Kidney tubule cell (primary cell): ENCODE data around the gene IQGAP2.
A peak's percentile ranks its signal among the peaks of the same experiment; 100 is the strongest.
"Not testable (repeated sequence)": the region's sequence is repeated elsewhere in the genome, so short reads cannot be mapped to it uniquely, and the experiment has no call there.

Experiments
- DNase-seq: peaks from one replicate; pipeline ENCODE4 v3.0.0-alpha.2; 2018; ENCODE audit warnings: low spot score

IQGAP2 gene

DNA sequence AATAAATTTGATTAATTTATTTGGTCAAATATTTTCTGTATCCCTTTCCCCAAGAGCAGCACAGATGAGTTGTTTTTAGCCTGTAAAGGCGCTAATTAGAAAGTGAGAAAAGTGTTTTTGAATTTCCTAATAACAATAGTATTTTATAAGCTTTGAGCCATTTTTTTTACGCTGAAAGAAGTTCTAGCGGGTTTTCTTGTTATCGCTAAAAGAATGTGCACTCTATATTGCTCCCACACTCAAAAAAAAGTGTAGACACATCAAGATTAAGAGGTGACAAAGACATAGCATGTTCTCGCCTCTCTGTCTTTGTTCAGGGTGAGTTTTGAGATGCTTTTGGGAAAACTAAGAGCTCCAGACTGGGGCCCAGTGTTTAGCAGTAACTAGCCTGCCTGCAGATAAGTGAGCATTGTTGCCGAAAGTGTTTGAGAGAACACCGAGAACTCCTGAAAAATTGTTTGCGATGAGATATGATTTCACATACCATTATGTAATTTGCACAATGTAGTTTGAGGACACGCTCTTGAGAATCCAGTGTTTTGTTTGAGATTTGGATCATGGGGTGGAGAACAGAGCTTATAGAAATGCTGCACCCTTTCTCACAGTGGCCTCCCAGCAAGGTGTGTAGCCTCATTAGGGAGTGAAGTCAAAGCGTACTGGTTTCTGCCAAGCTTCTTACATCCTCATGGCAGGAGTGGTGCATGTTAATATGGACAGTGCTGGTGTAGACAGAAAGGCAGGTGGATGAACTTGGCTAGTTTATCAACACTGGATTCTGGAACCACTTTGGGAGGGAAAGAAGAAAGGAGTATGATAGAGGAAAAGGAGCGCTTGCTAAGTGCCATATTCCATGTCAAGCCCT lies 314.4 kb downstream of the IQGAP2 start:
- no peak for DNase-seq

DNA sequence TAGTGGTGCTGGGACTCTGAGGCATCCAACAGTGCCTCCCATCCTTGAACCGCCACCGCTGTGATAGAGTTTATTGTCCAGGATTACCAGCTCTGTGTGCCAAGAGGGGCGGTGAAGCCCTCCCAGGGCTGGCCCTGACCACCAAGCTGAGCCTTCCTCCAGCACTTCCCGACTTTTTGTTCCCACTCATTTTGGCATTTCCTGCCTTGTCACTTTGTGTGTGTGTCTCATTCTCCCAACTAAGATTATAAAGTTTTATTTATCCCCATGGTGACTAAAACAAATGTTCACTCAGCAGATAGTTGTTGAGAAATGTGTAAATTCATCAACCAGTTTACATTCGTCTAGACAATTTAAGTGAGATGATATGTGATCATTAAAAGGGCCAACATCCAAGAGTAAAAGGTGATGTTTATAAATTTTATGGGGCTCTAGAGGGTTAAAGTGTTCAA lies 315.3 kb downstream of the IQGAP2 start:
- DNase-seq, result no peak

DNA sequence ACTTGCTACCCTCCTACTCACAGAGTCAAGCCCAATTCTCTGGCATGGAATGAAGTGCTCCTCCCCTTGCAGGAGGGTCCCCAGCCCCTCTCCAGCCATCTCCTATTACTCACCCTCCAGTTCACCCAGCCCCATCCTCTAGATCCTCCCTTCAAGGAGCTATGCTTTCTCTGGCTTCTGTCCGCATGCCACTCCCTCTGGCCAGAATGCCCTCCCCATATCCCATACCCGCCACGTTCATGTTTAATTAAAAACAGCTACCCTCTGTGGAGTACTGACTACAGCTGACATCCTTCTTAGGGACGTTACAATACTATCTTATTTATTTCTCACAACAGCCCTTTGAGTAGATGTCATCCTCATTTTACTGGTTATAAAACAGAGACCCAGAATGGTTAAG lies 315.8 kb downstream of the IQGAP2 start:
- DNase-seq, result no peak

DNA sequence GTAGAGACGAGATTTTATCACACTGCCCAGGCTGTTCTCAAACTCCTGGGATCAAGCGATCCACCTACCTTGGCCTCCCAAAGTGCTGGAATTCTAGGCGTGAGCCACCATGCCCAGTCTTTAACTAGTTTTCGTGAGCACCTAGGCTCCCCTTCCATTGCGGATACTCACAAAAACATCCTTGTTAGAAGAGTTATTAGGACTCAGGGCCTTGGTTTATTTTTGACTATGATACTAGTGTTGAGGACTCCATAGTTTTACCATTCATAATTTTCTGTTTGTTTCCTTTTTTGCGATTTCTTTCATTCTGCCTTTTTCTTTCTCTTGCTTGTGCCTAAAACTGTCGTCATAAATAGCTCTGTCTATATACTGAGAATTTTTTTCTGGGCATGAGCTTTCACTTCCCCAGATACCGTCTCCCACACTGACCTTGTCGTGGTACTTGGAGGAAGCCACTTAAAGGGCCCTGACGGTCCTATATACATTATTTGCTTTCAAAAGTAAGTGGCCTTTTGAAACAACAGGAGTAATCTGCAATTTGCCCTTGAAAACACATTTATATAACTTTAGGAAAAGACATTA lies 318.0 kb downstream of the IQGAP2 start:
- no peak for DNase-seq

DNA sequence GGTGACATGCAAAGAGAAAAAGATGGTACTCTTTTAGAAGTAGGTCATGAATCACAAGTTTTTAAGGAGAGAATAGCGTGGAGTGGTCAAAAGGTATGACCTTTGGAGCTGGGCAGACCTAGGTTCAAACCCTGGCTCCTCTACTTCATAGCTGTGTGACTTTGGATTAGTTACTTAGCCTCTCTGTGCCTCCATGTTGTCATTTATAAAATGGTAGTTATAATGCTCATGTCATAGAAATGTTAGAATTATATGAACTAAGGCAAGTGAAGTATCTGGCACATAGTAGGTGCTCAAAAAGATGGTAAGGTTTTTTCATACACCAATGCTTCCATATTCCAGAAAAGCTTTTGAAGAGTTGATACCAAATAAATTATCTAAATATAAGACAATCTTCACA lies 320.2 kb downstream of the IQGAP2 start:
- DNase-seq, result no peak

DNA sequence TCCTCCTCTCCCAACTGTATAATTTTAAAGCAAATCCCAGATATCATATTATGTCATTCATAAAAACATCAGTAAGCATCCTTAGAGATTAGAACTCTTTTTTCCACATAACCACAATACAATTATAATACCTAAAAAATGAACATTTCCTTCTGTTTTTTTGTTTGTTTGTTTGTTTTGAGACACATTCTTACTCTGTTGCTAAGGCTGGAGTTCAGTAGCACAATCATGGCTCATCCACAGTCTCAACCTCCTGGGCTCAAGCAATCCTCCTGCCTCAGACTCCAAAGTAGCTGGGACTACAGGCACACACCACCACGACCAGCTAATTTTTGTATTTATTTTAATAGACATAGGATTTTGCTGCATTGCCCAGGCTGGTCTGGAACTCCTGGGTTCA lies 320.8 kb downstream of the IQGAP2 start:
- DNase-seq, result no peak

DNA sequence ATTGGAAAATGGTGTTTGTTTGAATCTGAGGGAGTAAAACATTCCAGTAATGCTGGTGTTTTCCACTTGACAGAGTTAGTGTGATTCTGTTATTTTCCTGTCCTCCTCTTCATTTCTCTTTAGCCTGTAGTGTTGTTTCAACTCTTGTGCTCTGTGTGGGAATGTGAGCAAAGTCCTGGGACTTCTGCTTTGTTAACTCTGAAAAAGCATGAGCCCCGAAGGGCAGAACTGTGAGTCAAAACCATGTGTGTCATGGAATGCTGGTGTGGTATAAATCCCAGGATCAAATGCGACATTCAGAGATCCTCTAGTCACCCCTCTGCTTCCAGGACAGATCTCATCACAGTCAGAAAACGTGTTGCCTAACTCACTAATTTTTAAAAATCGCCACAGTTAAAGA lies 321.8 kb downstream of the IQGAP2 start:
- DNase-seq, result peak; percentile 74

DNA sequence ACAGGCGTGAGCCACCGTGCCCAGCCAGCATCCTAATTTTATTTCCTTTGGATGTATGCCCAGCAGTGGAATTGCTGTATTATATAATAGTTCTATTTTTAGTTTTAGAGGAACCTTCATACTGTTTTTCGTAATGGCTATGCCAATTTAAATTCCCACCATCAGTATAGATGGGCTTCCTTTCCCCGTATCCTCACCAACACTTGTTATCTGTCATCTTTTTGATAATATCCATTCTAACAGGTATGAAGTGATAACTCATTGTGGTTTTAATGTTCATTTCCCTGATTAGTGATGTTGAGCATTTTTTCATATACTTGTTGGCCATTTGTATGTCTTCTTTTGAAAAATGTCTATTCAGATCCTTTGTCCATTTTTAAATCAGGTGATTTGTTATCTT lies 325.9 kb downstream of the IQGAP2 start:
- DNase-seq, result no peak

DNA sequence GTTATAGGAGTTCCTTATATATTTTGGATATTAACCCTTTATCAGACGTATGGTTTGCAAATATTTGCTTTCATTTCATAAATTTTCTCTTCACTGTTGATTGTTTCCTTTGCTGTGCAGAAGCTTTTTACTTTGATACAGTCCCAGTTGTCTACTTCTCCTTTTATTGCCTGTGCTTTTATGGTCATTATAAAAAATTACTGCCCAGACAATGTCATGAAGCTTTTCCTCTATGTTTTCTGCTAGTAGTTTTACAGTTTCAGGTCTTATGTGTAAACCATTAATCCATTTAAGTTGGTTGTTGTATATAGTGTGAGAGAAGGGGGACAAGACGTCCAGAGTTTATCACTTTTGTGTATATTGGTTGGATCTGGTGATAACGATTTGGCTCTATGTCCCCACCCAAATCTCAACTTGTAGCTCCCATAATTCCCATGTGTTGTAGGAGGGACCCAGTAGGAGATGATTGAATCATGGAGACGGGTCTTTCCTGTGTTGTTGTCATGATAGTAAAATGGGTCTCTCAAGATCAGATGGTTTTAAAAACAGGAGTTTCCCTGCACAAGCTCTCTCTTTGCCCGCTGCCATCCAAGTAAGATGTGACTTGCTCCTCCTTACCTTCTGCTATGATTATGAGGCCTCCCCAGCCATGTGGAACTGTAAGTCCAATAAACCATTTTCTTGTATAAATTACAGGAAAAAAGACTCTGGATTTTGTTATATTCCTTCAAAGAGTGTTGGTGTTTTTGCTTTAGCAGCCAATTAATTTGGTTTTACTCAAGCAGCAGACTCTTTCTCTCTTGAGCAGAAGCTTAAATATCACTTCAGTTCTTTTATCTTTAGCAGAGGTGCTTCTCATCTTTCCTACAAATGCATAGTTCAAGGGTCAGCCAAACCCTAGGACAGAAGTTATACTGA lies 326.5 kb downstream of the IQGAP2 start:
- no peak for DNase-seq

DNA sequence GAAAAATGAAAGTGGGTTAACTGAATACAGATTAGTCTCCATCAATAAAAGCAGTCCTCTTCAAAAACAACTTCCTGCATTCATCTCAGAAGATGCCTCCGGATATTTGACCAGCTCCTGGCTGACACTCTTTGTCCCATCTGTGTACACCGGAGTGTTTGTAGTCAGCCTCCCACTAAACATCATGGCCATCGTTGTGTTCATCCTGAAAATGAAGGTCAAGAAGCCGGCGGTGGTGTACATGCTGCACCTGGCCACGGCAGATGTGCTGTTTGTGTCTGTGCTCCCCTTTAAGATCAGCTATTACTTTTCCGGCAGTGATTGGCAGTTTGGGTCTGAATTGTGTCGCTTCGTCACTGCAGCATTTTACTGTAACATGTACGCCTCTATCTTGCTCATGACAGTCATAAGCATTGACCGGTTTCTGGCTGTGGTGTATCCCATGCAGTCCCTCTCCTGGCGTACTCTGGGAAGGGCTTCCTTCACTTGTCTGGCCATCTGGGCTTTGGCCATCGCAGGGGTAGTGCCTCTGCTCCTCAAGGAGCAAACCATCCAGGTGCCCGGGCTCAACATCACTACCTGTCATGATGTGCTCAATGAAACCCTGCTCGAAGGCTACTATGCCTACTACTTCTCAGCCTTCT lies 329.4 kb downstream of the IQGAP2 start:
- no peak for DNase-seq

DNA sequence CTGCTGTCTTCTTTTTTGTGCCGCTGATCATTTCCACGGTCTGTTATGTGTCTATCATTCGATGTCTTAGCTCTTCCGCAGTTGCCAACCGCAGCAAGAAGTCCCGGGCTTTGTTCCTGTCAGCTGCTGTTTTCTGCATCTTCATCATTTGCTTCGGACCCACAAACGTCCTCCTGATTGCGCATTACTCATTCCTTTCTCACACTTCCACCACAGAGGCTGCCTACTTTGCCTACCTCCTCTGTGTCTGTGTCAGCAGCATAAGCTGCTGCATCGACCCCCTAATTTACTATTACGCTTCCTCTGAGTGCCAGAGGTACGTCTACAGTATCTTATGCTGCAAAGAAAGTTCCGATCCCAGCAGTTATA lies 329.9 kb downstream of the IQGAP2 start:
- DNase-seq, result no peak

DNA sequence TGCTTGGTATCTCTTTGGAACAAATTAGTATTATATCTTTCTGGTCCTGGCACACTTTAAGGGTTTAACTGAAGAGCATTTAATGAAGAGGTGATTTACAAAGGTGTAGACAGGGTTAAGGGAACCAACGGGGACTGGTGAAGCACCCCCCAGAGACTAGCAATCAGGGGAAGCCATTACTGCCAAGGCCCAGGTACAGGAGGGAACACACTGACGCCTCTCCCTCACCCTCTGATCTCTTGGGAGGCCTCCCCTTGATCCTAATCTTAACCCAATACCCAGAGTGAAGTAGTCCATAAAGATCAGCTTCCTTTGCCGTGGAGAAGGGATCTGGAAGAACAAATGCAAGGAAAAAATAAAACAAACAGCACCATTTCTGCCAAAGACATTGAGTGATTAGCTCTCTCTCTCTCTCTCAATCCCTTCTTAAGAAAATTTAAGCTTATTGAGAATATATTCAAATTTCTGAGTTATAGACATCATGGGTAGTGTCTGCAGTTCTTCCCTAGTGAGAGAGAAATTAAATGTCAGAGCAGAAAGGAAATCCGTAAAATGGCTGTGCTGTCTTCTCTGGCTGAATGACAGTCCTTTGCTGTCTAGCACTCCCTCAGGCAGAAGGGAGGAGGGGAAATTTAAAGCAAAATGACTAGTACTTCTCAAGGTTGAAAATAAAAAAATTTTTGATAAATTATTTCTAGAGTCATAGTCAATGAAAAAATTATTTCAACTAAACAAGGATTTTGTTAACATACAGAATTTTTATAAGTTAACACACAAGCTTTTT lies 332.9 kb downstream of the IQGAP2 start:
- DNase-seq, result no peak

DNA sequence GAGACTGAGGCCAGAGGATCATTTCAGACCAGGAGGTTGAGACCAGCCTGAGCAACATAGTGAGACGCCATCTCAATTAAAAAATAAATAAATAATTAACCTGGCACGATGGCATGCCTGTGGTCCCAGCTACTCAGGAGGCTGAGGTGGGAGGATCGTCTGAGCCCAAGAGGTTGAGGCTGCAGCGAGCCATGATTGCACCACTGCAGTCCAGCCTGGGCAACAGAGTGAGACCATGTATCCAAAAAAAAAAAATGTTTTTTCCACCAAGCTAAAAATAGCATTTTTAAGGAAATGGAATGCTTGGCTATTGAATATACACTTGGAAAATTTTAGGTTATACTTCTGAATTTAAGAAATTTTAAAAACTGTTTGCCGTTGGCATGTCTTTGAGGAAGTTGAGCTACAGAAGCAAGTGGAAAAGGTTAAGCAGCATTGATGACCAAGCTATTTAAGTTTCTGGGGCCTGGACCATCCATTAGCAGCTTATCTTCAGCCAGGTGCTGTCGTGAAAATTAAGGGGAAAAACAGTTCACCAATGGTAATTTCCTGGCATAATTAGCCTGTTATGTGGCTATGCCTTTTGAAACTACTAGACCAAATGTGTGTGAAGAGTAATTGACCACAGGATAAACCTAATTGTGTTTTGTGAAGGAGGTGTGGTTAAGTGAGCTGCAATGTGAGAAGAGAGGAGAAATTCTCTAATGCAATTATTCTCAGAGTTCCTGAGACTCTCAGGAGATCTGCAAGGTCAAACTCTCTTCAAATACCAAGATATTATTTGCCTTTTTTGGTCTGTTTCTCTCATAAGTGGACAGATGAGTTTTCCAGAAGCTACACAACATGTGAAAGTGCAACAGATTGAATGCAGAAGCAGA lies 333.8 kb downstream of the IQGAP2 start:
- DNase-seq, result no peak

DNA sequence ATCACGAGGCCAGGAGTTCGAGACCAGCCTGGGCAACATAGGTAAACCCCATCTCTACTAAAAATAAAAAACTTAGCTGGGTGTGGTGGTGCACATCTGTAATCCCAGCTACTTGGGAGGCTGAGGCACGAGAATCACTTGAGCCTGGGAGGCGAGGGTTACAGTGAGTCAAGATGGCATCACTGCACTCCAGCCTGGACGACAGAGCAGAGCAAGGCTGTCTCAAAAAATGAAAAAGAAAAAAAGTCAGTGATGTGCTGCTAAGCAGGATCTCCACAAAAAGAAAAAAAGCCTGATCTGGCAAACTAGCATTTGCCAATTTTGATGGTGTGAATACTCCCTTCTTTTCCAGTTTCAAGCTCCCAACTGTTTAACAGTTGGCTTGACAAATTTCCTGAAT lies 334.8 kb downstream of the IQGAP2 start:
- DNase-seq, result no peak

DNA sequence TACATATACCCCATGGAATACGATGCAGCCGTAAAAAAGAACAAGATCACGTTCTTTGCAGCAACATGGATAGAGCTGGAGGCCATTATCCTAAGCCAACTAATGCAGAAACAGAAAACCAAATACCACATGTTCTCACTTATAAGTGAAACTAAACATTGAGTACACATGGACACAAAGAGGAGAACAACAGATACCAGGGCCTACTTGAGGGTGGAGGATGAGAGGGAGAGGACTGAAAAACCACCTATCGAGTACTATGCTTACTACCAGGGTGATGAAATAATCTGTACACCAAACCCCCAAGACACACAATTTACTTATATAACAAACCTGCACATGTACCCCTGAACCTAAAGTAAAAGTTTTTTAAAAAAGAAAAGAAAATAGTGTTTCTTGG lies 338.4 kb downstream of the IQGAP2 start:
- DNase-seq, result not testable (repeated sequence)

DNA sequence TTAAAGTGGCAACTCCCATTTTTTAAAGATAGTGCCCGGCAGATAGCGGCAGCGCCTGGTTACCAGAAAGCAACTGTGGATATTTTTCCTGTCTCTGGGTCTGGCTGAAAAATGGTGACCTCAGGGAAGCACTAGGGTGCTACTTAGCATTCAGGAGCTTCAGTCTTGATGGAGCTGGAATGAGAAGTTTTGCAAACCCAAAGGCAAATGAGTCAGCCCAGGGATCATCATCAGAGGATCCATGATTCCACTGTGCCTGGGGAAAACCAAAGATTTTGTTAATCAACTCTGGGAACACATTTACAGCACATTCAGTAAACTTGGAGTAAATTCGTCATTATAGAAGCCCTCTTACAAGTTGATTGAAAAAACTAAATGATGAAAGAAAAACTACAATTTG lies 339.5 kb downstream of the IQGAP2 start:
- peak; percentile 36 for DNase-seq

DNA sequence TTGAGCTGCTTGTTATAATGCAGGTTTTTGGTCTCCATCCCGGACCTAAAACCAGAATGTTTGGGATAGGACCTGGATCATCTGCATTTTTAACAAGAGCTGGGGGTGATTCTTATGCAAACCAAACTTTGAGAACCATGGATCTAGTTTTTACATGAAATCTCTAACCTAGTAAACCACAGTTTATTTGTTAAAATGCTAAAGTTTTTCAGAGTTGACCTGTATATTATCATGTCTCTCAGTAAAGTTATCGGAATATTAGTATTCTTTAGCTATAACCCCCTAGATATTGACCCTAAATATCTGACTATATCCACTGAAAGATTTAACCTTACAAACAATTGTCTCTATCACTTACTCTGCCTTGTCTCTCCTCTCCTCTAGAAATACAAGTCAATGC lies 341.5 kb downstream of the IQGAP2 start:
- no peak for DNase-seq

DNA sequence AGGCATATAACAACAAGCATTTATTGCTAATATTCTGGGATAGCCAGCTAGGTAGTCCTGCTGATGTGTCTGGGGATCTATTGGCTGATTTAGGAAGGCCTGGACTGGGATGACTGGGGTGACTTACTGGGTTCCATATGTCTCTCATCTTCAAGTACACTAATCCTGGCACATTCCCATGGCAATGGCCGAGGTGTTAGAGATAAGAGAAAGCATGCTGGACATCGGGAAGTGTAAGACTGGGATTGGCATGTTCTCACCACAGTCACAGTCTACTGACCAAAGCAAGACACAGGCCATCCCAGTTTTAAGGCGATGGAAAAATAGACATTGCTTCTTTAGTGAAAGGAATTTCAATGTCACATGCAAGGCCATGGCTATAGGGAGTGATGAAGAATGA lies 342.6 kb downstream of the IQGAP2 start:
- DNase-seq, result no peak

DNA sequence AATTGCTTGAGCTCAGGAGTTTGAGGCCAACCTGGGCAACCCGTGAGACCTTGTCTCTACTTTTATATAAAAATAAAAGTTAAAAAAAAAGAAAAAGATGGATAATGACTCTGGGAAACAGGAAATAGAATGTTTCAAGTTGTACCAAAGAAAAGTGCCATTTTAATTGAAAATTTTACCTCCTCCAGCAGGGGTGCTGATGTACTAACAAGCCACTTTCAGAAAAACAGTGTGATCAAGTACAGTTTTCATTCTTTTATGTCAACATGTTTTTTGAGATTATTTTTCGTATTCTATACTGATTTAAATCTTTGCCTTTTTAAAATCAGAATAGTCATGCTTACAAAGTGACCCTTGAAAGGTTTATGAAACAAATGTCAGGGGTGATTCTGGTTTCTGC lies 343.6 kb downstream of the IQGAP2 start:
- DNase-seq, result no peak

DNA sequence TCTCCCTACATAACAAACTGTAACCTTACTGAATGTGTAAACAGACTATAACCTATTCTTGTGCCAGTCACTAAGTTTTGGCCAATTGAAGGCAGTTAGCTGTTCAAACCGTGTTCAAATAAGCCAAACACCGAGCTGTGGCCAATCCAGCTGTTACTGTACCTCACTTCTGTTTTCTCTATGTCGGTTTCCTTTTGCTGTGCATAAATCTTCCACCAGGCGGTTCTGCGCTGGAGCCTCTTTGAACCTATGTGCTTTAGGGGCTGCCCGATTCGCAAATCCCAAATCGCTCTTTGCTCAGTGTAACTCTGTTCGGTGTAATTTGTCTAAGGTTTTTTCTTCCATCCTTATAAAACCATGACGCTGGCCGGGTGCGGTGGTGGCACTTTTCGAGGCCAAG lies 344.6 kb downstream of the IQGAP2 start:
- DNase-seq, result no peak
